ENCODE data around the gene PXDN.

PXDN gene

GRCh38 chr2:1685078-1685956 lies 59.0 kb downstream of the PXDN start:
- Histone ChIP-seq H3K36me3 (ENCODE audit: insufficient read depth, low read length) (peaks cover 53% of the 10 kb centered on the region; the same call in 1 of the 2 replicates), H3K79me2 (ENCODE audit: insufficient read depth, low read length) (no peaks in the 10 kb centered on the region), H4K20me1 (ENCODE audit: insufficient read depth, low read length, poor library complexity, severe bottlenecking) (no peaks in the 10 kb centered on the region), H3K4me2 (ENCODE audit: low read depth, low read length, poor library complexity, severe bottlenecking) (no peak overlapping the region), H3K4me1 (ENCODE audit: insufficient read depth, low read length, poor library complexity, severe bottlenecking) (no peaks in the 10 kb centered on the region), H3K9me3 (ENCODE audit: insufficient read depth, low read depth, low read length) (no peaks in the 10 kb centered on the region), H3K9me2 (replicated peaks; ENCODE audit: low read depth, low read length) (no peaks in the 10 kb centered on the region), H3K27me3 (ENCODE audit: insufficient read depth, low read length, poor library complexity, severe bottlenecking) (no peaks in the 10 kb centered on the region), H3K4me3 (ENCODE audit: low read length, poor library complexity, severe bottlenecking) (no peak overlapping the region), H3K9ac (ENCODE audit: low read depth, low read length, poor library complexity, severe bottlenecking) (no peak overlapping the region), H2AFZ (ENCODE audit: low read length) (no peak overlapping the region), H3F3A (ENCODE audit: low read depth) (no peaks in the 10 kb centered on the region)
- TF ChIP-seq CTCF (conservative IDR thresholded peaks at IDR 0.05; ENCODE audit: low read length), result no peak

GRCh38 chr2:1683297-1683696 lies 61.0 kb downstream of the PXDN start:
- H3K4me2 ChIP-seq (ENCODE audit: low read depth, low read length, poor library complexity, severe bottlenecking), result no peak overlapping the region
- H4K20me1 ChIP-seq (ENCODE audit: insufficient read depth, low read length, poor library complexity, severe bottlenecking), result no peaks in the 10 kb centered on the region
- H2AFZ ChIP-seq (ENCODE audit: low read length), result no peak overlapping the region
- TF ChIP-seq CTCF (conservative IDR thresholded peaks at IDR 0.05; ENCODE audit: low read length) (no peak), EZH2phosphoT487 (IDR thresholded peaks at IDR 0.05; ENCODE audit: borderline replicate concordance) (no peak)
- H3K27me3 ChIP-seq (ENCODE audit: insufficient read depth, low read length, poor library complexity, severe bottlenecking), result no peaks in the 10 kb centered on the region
- H3K9me3 ChIP-seq (ENCODE audit: insufficient read depth, low read depth, low read length), result no peaks in the 10 kb centered on the region
- peaks cover 59% of the 10 kb centered on the region; the same call in 1 of the 2 replicates for H3K36me3 ChIP-seq (ENCODE audit: insufficient read depth, low read length)
- no peaks in the 10 kb centered on the region for H3K4me1 ChIP-seq (ENCODE audit: insufficient read depth, low read length, poor library complexity, severe bottlenecking)
- H3F3A ChIP-seq (ENCODE audit: low read depth), result no peaks in the 10 kb centered on the region
- no peak overlapping the region for H3K9ac ChIP-seq (ENCODE audit: low read depth, low read length, poor library complexity, severe bottlenecking)
- H3K4me3 ChIP-seq (ENCODE audit: low read length, poor library complexity, severe bottlenecking), result no peak overlapping the region
- H3K79me2 ChIP-seq (ENCODE audit: insufficient read depth, low read length), result no peaks in the 10 kb centered on the region
- no peaks in the 10 kb centered on the region for H3K9me2 ChIP-seq (replicated peaks; ENCODE audit: low read depth, low read length)

- Histone ChIP-seq H3K4me1 (ENCODE audit: insufficient read depth, low read length, poor library complexity, severe bottlenecking) (no peaks in the 10 kb centered on the region), H3K4me2 (ENCODE audit: low read depth, low read length, poor library complexity, severe bottlenecking) (no peak overlapping the region), H3K9me3 (ENCODE audit: insufficient read depth, low read depth, low read length) (no peaks in the 10 kb centered on the region), H2AFZ (ENCODE audit: low read length) (no peak overlapping the region), H3K79me2 (ENCODE audit: insufficient read depth, low read length) (no peaks in the 10 kb centered on the region), H4K20me1 (ENCODE audit: insufficient read depth, low read length, poor library complexity, severe bottlenecking) (no peaks in the 10 kb centered on the region), H3K4me3 (ENCODE audit: low read length, poor library complexity, severe bottlenecking) (no peak overlapping the region), H3K36me3 (ENCODE audit: insufficient read depth, low read length) (peaks cover 60% of the 10 kb centered on the region; the same call in 1 of the 2 replicates), H3K27me3 (ENCODE audit: insufficient read depth, low read length, poor library complexity, severe bottlenecking) (no peaks in the 10 kb centered on the region), H3K9ac (ENCODE audit: low read depth, low read length, poor library complexity, severe bottlenecking) (no peak overlapping the region), H3K9me2 (replicated peaks; ENCODE audit: low read depth, low read length) (no peaks in the 10 kb centered on the region), H3F3A (ENCODE audit: low read depth) (no peaks in the 10 kb centered on the region)
- TF ChIP-seq EZH2phosphoT487 (IDR thresholded peaks at IDR 0.05; ENCODE audit: borderline replicate concordance), result no peak
- TF ChIP-seq CTCF (conservative IDR thresholded peaks at IDR 0.05; ENCODE audit: low read length), result no peak
Observed at GRCh38 chr2:1682181-1682440, 62.2 kb downstream of the PXDN start.

Data from Loucy (cell line).